Measurements from ENCODE around the gene KCNK7. TPM values are rescaled to one million over a fixed set of nuclear protein-coding genes. Genes with fewer than 3 reads are reported as not detected.

KCNK7 gene
- total RNA-seq, 1 experiment from 2014 or later: 0.61 TPM

DNA sequence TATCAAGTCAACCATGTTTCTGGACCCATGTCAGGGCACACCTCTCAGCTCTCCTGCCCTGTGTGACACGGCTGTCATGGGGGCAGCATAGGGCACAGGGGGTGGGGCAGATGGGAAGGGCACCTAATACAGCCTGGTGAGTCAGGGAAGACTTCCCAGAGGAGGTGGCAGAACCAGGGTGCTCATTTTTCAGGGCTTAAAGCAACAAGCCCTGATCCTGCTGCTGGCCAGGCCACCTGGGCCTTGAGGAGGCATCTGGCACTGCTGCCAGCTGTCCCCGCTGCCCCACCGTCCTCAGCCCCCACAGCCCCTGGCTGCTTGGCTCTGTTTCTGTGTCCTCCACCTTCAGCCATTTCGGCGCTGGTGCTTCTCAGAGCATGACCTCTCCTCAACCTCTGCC lies 14.1 kb upstream of the KCNK7 start:
- Histone ChIP-seq H3K79me2 (ENCODE audit: insufficient read depth, low read length) (peaks cover 48% of the 10 kb centered on the region), H3K9ac (ENCODE audit: low read length) (no peak overlapping the region), H3K4me1 (ENCODE audit: control insufficient read depth in 1 of 2, insufficient read depth in 2 of 2, low read length in 2 of 2) (peaks cover 13 to 61% of the 10 kb centered on the region in 2 experiments), H2AFZ (ENCODE audit: low read depth, low read length, poor library complexity, severe bottlenecking) (no peak overlapping the region), H3K4me2 (ENCODE audit: low read length) (no peak overlapping the region), H3K27ac (ENCODE audit: low read depth, low read length) (peak overlapping the region; percentile 11; the same call in 1 of the 2 replicates), H3K4me3 (replicated peaks in 1 of 2; ENCODE audit: low read depth in 1 of 2, low read length in 2 of 2) (no peak overlapping the region), H3K9me2 (ENCODE audit: insufficient read depth) (no peaks in the 10 kb centered on the region), H3K9me3 (ENCODE audit: control insufficient read depth in 1 of 2, insufficient read depth in 1 of 2, low read depth in 1 of 2, low read length in 2 of 2) (no peaks in the 10 kb centered on the region), H3K36me3 (ENCODE audit: control insufficient read depth in 1 of 2, insufficient read depth in 2 of 2, low read length in 2 of 2) (peaks cover 11 to 22% of the 10 kb centered on the region in 2 experiments; a peak in 3 of 4 replicates), H4K20me1 (ENCODE audit: insufficient read depth) (no peaks in the 10 kb centered on the region), H3K27me3 (ENCODE audit: insufficient read depth, low read length) (no peaks in the 10 kb centered on the region)
- ChIA-PET POLR2A (interaction anchor here (1.1 to 1.4 kb wide), 2 partner anchors 50 to 63 kb away, joined by 3 to 6 read pairs; no protein-coding TSS in a partner anchor), RAD21 (ENCODE audit: low non-redundant PET in 1 of 2, low total read pairs in 2 of 2, uncharacterized antibody in 2 of 2, unreplicated experiment in 2 of 2) (no interaction called here), CTCF (no interaction called here)
- intact Hi-C loops (cut with micrococcal nuclease): no loop called here
- no peak for DNase-seq (ENCODE audit: low read depth, low spot score)
- ATAC-seq: no peak
- BruUV-seq (replicated peaks): no TSS peak
- TF ChIP-seq, protein P1, sequence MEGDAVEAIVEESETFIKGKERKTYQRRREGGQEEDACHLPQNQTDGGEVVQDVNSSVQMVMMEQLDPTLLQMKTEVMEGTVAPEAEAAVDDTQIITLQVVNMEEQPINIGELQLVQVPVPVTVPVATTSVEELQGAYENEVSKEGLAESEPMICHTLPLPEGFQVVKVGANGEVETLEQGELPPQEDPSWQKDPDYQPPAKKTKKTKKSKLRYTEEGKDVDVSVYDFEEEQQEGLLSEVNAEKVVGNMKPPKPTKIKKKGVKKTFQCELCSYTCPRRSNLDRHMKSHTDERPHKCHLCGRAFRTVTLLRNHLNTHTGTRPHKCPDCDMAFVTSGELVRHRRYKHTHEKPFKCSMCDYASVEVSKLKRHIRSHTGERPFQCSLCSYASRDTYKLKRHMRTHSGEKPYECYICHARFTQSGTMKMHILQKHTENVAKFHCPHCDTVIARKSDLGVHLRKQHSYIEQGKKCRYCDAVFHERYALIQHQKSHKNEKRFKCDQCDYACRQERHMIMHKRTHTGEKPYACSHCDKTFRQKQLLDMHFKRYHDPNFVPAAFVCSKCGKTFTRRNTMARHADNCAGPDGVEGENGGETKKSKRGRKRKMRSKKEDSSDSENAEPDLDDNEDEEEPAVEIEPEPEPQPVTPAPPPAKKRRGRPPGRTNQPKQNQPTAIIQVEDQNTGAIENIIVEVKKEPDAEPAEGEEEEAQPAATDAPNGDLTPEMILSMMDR (IDR thresholded peaks at IDR 0.05 in 2 of 3, conservative IDR thresholded peaks at IDR 0.05 in 1 of 3; ENCODE audit: borderline replicate concordance in 1 of 3, insufficient read depth in 1 of 3, low read depth in 2 of 3, low read length in 2 of 3): no peak
- no peak for TF ChIP-seq RAD21 (IDR thresholded peaks at IDR 0.05; ENCODE audit: low read depth)
- TF ChIP-seq, protein P2, sequence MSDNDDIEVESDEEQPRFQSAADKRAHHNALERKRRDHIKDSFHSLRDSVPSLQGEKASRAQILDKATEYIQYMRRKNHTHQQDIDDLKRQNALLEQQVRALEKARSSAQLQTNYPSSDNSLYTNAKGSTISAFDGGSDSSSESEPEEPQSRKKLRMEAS (IDR thresholded peaks at IDR 0.05): no peak
- TF ChIP-seq ZFX (IDR thresholded peaks at IDR 0.05): no peak
- TF ChIP-seq, protein P3, sequence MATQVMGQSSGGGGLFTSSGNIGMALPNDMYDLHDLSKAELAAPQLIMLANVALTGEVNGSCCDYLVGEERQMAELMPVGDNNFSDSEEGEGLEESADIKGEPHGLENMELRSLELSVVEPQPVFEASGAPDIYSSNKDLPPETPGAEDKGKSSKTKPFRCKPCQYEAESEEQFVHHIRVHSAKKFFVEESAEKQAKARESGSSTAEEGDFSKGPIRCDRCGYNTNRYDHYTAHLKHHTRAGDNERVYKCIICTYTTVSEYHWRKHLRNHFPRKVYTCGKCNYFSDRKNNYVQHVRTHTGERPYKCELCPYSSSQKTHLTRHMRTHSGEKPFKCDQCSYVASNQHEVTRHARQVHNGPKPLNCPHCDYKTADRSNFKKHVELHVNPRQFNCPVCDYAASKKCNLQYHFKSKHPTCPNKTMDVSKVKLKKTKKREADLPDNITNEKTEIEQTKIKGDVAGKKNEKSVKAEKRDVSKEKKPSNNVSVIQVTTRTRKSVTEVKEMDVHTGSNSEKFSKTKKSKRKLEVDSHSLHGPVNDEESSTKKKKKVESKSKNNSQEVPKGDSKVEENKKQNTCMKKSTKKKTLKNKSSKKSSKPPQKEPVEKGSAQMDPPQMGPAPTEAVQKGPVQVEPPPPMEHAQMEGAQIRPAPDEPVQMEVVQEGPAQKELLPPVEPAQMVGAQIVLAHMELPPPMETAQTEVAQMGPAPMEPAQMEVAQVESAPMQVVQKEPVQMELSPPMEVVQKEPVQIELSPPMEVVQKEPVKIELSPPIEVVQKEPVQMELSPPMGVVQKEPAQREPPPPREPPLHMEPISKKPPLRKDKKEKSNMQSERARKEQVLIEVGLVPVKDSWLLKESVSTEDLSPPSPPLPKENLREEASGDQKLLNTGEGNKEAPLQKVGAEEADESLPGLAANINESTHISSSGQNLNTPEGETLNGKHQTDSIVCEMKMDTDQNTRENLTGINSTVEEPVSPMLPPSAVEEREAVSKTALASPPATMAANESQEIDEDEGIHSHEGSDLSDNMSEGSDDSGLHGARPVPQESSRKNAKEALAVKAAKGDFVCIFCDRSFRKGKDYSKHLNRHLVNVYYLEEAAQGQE (IDR thresholded peaks at IDR 0.05; ENCODE audit: low read depth): no peak
- TF ChIP-seq EZH2phosphoT487 (IDR thresholded peaks at IDR 0.05; ENCODE audit: borderline replicate concordance): no peak
- no peak for TF ChIP-seq SRF (IDR thresholded peaks at IDR 0.05; ENCODE audit: low read depth)
- no peak for TF ChIP-seq ZNF274 (IDR thresholded peaks at IDR 0.05; ENCODE audit: low read depth, low read length)
- no peak for TF ChIP-seq SP1 (IDR thresholded peaks at IDR 0.05; ENCODE audit: low read depth)
- no peak for TF ChIP-seq JUND (IDR thresholded peaks at IDR 0.05)
